ENCODE results near the gene PPM1H. TPM values are rescaled to one million over a fixed set of nuclear protein-coding genes. Genes with fewer than 3 reads are reported as not detected.

PPM1H gene
- total and polyA plus RNA-seq, 4 donors = 2.3 to 7.2 (median 4.1) TPM

DNA sequence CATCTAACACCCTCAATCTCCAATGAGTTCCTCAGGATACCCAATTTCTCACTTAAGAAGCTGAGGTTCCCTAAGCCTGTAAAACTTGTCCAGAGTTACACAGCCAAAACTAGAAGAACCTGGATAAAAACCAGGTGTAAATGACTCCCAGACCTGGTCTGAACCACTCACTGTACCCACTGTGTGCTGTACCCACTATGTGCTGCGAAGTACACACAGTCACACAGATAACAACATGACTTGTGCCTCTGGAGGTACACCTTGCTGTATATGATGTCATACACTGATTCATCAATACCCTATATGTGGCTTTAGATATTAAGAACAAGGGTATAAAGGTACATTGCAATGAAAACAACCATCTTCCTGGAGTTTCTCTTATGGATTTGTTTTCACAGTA is 66.1 kb downstream of the PPM1H start:
- Histone ChIP-seq H3K4me3 (ENCODE audit: low read depth in 1 of 3, low read length in 3 of 3) (no peak overlapping the region), H3K9ac (ENCODE audit: low read depth in 1 of 2, low read length in 2 of 2) (no peak overlapping the region), H3K36me3 (ENCODE audit: control insufficient read depth in 4 of 4, insufficient read depth in 3 of 4, low read depth in 1 of 4, low read length in 3 of 4) (no peaks in the 10 kb centered on the region), H3K4me1 (ENCODE audit: control insufficient read depth in 4 of 4, insufficient read depth in 4 of 4, low read length in 3 of 4) (peaks cover 0 to 2% (median 0%) of the 10 kb centered on the region in 4 donors), H3K27me3 (ENCODE audit: control insufficient read depth in 4 of 4, insufficient read depth in 4 of 4, low read length in 3 of 4) (no peaks in the 10 kb centered on the region), H3K27ac (ENCODE audit: low read depth in 1 of 2, low read length in 2 of 2) (no peak overlapping the region), H3K9me3 (ENCODE audit: control insufficient read depth in 4 of 4, low read length in 3 of 4) (no peaks in the 10 kb centered on the region)
- no peak for DNase-seq (ENCODE audit: low spot score)
- no peak for TF ChIP-seq GABPA (IDR thresholded peaks at IDR 0.05 in 1 of 2, conservative IDR thresholded peaks at IDR 0.05 in 1 of 2)
- TF ChIP-seq, protein P1, sequence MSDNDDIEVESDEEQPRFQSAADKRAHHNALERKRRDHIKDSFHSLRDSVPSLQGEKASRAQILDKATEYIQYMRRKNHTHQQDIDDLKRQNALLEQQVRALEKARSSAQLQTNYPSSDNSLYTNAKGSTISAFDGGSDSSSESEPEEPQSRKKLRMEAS (IDR thresholded peaks at IDR 0.05) = no peak
- TF ChIP-seq HNF4G (IDR thresholded peaks at IDR 0.05) = no peak
- no peak for TF ChIP-seq TAF1 (conservative IDR thresholded peaks at IDR 0.05)
- WGBS = 97% methylated on average over 1 of the region's 1 CpG

DNA sequence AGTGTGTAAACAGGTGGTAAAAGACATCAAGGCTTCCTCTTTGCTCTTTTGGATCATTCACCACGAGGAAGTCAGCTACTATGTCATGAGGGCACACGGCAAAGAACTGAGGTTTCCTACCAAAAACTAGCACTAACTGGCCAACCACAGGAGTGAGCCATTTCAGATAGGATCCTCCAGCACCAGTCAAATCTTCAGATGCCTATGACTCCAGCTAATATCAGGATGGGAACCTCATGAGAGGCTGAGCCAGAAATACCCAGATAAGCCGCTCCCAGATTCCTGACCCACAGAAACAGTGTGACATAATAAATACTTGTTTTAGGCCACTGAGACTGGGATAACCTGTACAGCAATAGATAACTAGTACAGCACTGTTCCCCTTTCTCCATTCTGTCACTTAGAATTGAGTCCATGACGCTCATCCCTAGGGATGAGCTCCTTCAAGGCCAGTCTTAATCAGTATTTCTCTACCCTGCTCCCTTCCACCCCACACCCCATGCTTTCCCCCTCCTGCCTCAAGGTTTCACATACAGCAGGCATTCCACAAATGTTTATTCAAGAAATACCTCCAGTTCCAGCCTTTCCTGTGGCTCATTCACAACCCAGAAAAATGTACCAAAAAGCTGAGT is 68.4 kb downstream of the PPM1H start:
- 86% methylated on average over 4 of the region's 4 CpGs for WGBS
- TF ChIP-seq FOXA2 (IDR thresholded peaks at IDR 0.05) = no peak
- no peak for TF ChIP-seq SP1 (IDR thresholded peaks at IDR 0.05)
- no peak for TF ChIP-seq NR2F2 (IDR thresholded peaks at IDR 0.05)
- no peak for TF ChIP-seq RXRA (IDR thresholded peaks at IDR 0.05)
- TF ChIP-seq YY1 (IDR thresholded peaks at IDR 0.05) = no peak
- no peak for TF ChIP-seq FOXA1 (IDR thresholded peaks at IDR 0.05)
- TF ChIP-seq, protein P1 (IDR thresholded peaks at IDR 0.05) = no peak
- TF ChIP-seq HNF4A (conservative IDR thresholded peaks at IDR 0.05) = no peak
- no peak for TF ChIP-seq TAF1 (conservative IDR thresholded peaks at IDR 0.05)
- TF ChIP-seq, protein P2, sequence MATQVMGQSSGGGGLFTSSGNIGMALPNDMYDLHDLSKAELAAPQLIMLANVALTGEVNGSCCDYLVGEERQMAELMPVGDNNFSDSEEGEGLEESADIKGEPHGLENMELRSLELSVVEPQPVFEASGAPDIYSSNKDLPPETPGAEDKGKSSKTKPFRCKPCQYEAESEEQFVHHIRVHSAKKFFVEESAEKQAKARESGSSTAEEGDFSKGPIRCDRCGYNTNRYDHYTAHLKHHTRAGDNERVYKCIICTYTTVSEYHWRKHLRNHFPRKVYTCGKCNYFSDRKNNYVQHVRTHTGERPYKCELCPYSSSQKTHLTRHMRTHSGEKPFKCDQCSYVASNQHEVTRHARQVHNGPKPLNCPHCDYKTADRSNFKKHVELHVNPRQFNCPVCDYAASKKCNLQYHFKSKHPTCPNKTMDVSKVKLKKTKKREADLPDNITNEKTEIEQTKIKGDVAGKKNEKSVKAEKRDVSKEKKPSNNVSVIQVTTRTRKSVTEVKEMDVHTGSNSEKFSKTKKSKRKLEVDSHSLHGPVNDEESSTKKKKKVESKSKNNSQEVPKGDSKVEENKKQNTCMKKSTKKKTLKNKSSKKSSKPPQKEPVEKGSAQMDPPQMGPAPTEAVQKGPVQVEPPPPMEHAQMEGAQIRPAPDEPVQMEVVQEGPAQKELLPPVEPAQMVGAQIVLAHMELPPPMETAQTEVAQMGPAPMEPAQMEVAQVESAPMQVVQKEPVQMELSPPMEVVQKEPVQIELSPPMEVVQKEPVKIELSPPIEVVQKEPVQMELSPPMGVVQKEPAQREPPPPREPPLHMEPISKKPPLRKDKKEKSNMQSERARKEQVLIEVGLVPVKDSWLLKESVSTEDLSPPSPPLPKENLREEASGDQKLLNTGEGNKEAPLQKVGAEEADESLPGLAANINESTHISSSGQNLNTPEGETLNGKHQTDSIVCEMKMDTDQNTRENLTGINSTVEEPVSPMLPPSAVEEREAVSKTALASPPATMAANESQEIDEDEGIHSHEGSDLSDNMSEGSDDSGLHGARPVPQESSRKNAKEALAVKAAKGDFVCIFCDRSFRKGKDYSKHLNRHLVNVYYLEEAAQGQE (IDR thresholded peaks at IDR 0.05) = no peak
- TF ChIP-seq, protein P3, sequence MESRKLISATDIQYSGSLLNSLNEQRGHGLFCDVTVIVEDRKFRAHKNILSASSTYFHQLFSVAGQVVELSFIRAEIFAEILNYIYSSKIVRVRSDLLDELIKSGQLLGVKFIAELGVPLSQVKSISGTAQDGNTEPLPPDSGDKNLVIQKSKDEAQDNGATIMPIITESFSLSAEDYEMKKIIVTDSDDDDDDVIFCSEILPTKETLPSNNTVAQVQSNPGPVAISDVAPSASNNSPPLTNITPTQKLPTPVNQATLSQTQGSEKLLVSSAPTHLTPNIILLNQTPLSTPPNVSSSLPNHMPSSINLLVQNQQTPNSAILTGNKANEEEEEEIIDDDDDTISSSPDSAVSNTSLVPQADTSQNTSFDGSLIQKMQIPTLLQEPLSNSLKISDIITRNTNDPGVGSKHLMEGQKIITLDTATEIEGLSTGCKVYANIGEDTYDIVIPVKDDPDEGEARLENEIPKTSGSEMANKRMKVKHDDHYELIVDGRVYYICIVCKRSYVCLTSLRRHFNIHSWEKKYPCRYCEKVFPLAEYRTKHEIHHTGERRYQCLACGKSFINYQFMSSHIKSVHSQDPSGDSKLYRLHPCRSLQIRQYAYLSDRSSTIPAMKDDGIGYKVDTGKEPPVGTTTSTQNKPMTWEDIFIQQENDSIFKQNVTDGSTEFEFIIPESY (IDR thresholded peaks at IDR 0.05) = no peak
- TF ChIP-seq, protein P4, sequence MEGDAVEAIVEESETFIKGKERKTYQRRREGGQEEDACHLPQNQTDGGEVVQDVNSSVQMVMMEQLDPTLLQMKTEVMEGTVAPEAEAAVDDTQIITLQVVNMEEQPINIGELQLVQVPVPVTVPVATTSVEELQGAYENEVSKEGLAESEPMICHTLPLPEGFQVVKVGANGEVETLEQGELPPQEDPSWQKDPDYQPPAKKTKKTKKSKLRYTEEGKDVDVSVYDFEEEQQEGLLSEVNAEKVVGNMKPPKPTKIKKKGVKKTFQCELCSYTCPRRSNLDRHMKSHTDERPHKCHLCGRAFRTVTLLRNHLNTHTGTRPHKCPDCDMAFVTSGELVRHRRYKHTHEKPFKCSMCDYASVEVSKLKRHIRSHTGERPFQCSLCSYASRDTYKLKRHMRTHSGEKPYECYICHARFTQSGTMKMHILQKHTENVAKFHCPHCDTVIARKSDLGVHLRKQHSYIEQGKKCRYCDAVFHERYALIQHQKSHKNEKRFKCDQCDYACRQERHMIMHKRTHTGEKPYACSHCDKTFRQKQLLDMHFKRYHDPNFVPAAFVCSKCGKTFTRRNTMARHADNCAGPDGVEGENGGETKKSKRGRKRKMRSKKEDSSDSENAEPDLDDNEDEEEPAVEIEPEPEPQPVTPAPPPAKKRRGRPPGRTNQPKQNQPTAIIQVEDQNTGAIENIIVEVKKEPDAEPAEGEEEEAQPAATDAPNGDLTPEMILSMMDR (IDR thresholded peaks at IDR 0.05; ENCODE audit: low read depth, low read length, missing input control) = no peak
- TF ChIP-seq EGR1 (IDR thresholded peaks at IDR 0.05; ENCODE audit: low read depth in 2 of 2) = no peak
- TF ChIP-seq HNF4G (IDR thresholded peaks at IDR 0.05) = no peak
- no peak for TF ChIP-seq RAD21 (IDR thresholded peaks at IDR 0.05)
- TF ChIP-seq JUND (IDR thresholded peaks at IDR 0.05) = no peak
- TF ChIP-seq GABPA (IDR thresholded peaks at IDR 0.05 in 1 of 2, conservative IDR thresholded peaks at IDR 0.05 in 1 of 2) = no peak
- TF ChIP-seq, protein P5, sequence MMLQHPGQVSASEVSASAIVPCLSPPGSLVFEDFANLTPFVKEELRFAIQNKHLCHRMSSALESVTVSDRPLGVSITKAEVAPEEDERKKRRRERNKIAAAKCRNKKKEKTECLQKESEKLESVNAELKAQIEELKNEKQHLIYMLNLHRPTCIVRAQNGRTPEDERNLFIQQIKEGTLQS (IDR thresholded peaks at IDR 0.05) = no peak
- H3K4me1 ChIP-seq (ENCODE audit: control insufficient read depth in 4 of 4, insufficient read depth in 4 of 4, low read length in 3 of 4) = peaks cover 0 to 2% (median 0%) of the 10 kb centered on the region in 4 donors
- DNase-seq (ENCODE audit: low spot score) = no peak
- no peak overlapping the region for H3K4me3 ChIP-seq (ENCODE audit: low read depth in 1 of 3, low read length in 3 of 3)
- H3K27ac ChIP-seq (ENCODE audit: low read depth in 1 of 2, low read length in 2 of 2) = no peak overlapping the region
- H3K36me3 ChIP-seq (ENCODE audit: control insufficient read depth in 4 of 4, insufficient read depth in 3 of 4, low read depth in 1 of 4, low read length in 3 of 4) = no peaks in the 10 kb centered on the region
- no peaks in the 10 kb centered on the region for H3K27me3 ChIP-seq (ENCODE audit: control insufficient read depth in 4 of 4, insufficient read depth in 4 of 4, low read length in 3 of 4)
- no peak overlapping the region for H3K9ac ChIP-seq (ENCODE audit: low read depth in 1 of 2, low read length in 2 of 2)
- H3K9me3 ChIP-seq (ENCODE audit: control insufficient read depth in 4 of 4, low read length in 3 of 4) = no peaks in the 10 kb centered on the region

All from liver (tissue), 9 donors.